Measurements from ENCODE around the gene CLECL1.
"Not testable (repeated sequence)": the region's sequence is repeated elsewhere in the genome, so short reads cannot be mapped to it uniquely, and the experiment has no call there.

Gene CLECL1

GRCh38 chr12:9694241-9694640 is 38.7 kb downstream of the CLECL1 start:
- ATAC-seq, result no peak

- ATAC-seq, result peak in 1 of 2 donors; percentile 38
Observed at GRCh38 chr12:9692909-9693308, 40.0 kb downstream of the CLECL1 start.

- ATAC-seq, result peak; percentile 77 to 91
Observed at GRCh38 chr12:9687228-9687627, 45.7 kb downstream of the CLECL1 start.

- no peak for ATAC-seq
Observed at GRCh38 chr12:9685915-9686314, 47.0 kb downstream of the CLECL1 start.

GRCh38 chr12:9685366-9685765 is 47.5 kb downstream of the CLECL1 start:
- not testable (repeated sequence) for ATAC-seq

- not testable (repeated sequence) for ATAC-seq
Observed at GRCh38 chr12:9682949-9683348, 49.9 kb downstream of the CLECL1 start.

GRCh38 chr12:9682508-9682907 is 50.4 kb downstream of the CLECL1 start:
- not testable (repeated sequence) for ATAC-seq

GRCh38 chr12:9674226-9674590 is 58.7 kb downstream of the CLECL1 start:
- ATAC-seq, result no peak

- ATAC-seq, result peak; percentile 46 to 47
Observed at GRCh38 chr12:9673404-9674225, 59.3 kb downstream of the CLECL1 start.
